HG02943 (cell line): ENCODE results near the gene NLGN1.

Experiments used
- ATAC-seq: cut with Tn5 transposase; IDR thresholded peaks from one replicate; pipeline ENCODE4 v1.9.1; 2021; ENCODE audit warnings: mild to moderate bottlenecking, low read depth, moderate library complexity; ENCODE audit not compliant: unreplicated experiment

Gene NLGN1

GRCh38 chr3:173748105-173748504, 350.6 kb downstream of the NLGN1 start:
- no peak for ATAC-seq

- ATAC-seq, result no peak
Observed at GRCh38 chr3:173750095-173750494, 352.6 kb downstream of the NLGN1 start.

- ATAC-seq, result no peak
Observed at GRCh38 chr3:173750591-173750990, 353.0 kb downstream of the NLGN1 start.

DNA sequence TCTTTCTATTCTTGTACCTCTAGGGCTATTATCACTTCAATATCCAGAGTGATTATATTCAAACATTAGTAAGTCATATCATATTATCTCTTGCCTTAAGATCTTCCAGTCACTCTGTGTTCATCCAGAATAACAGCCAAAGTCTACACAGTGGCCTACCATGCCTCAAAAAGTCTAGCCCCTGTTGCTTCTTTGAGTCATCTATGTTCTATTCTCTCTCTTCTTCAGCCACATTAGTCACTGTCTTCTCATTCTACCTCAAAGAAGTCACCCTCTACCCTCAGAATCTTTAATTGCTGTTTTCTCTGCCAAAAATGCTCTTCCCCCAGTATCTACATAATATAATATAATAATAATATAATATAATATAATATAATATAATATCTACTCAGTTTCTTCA, 356.0 kb downstream of the NLGN1 start:
- no peak for ATAC-seq

- no peak for ATAC-seq
Observed at GRCh38 chr3:173755161-173755560, 357.6 kb downstream of the NLGN1 start.

DNA sequence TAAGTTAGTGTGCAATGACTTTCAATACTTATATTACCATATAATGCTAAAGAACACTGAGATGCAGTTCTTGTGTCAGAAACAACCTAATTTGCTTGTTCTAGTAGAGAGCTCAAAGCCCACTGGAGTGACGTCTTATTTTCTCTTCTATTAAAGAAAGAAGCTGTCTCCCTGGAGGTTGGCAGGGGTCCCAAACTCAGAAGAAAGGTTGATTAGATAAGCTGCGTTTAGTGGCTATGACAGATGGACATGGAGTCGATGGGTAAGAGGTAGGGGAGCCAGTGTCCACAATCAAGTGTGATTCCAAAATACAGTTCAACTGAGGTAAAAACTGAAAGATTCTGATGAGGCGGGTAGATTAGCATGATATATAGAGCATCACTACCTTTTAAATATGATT, 363.6 kb downstream of the NLGN1 start:
- ATAC-seq, result no peak

- no peak for ATAC-seq
Observed at GRCh38 chr3:173762501-173762900, 365.0 kb downstream of the NLGN1 start.

DNA sequence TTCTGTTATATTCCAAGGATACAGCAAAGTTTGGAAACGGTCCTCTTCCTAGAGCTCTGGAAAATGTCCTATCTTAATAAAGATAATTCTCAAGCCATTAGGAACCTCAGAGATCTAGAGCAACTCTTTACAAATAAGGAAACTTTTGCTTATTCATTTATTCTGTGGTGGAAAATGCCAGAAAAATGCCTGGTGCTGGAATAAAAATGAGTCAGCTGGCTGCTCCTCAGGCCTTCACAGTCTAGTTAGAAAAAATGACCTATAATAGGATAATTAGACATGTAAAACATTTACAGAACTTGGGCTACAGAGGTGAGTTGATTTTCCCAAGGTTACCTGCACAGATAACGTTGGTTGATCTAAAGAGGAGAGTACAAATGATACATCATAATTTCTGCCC, 372.5 kb downstream of the NLGN1 start:
- no peak for ATAC-seq

DNA sequence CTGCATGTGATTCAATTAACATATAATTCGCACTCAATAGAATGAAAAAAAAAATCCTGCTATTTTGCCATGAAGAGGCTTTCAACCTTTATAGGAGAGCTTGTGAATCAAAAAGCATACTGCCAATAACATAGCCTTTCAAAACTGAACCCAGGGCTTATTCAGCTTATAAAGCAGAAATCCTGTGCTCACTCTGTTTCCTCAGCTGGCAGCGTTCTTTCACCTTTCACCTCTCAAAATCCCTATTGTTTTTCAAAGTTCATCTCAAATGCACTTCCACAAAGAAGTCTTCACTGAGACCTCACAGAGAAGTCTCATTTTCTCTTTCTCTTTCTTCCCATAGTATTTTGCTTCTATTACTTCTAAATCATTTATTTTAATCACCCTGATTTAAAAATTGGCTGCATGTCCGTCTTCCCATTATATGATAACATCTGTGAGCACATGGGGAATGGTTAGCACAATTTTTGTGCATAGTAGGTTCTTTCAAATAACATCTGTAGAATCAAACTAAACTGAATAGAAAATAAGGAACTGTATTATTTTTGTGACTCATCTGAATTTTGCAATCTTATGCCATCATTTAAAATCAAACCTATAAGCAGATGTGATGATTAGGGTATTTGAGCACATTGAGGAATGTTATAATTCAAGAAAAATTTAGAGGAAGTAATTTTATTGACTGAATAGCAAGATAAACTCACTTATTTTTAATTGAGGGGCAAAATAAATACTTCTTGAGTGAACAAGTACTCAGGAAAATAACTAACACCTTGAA, 373.4 kb downstream of the NLGN1 start:
- ATAC-seq, result no peak

DNA sequence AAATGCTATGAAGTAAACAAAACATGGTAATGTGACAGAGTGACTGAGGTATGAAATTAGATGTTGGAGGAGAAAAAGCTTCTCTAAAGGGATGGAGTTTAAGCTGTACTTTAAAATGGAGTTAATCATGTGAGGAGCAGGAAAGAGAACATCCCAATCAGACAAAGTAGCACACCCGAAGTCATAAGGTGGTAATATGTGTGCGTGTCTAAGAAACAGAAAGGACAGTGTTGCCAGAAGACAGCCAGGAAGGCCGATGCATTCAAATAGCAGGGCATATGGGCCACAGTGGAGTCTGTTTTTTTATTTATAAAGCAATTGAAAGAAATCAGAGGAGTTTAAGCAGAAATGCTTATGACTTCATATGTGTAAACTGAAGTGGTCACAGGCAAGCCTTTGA, 376.3 kb downstream of the NLGN1 start:
- no peak for ATAC-seq

DNA sequence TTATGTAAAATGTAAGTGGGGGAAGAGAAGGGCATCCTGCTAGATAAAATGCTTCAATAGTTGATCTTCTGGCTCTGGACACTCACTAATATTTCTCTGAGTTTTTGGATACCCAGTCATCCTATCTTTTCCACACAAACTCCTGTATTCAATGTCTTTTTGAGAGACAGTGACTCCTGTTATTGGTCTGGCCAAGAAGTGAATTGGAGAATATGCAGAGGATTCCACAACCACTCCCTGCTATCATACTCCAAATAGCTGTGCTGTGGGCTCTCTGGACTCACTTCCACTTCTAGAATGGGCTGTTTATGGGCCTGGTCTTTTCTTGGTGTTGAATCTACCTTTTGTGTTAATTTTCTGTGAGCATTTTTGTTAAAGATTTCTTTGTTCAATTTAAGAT, 376.8 kb downstream of the NLGN1 start:
- ATAC-seq, result no peak

DNA sequence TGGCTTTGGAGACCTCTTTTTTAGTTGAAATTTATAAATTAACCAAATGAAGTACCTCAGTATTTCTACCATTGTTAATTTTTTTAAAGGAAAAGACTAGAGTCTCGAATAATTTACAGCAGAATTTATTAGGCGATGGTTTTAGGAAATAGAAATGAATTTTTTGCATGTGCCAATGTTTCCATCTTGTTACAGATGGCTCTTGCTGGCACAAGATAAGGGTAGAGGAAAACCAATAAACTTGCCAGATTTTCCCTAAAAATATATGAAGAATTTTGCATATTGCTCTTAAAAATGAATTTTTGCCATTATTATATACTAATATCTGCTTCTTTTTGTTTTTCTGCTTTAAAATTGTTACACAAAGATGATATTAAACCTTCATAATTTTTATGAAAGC, 380.7 kb downstream of the NLGN1 start:
- no peak for ATAC-seq

GRCh38 chr3:173780067-173780466, 382.5 kb downstream of the NLGN1 start:
- no peak for ATAC-seq

DNA sequence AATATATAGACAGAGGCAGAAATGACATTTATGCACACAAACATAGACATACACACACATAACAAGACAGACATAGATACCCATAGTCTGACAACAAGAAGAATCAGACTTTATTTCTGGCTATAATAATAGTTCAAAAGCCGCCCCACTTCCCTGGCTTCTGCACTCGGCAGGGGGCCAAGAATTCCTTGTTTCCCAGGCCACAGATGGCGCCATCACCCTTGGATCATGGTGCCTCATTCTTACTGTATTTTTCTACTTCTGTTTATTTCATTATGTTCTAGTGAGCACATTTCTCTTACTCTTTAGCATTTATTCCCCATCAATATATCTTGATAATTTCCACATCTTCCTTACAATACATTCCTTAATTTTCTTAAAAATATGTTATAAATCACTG, 387.5 kb downstream of the NLGN1 start:
- no peak for ATAC-seq

DNA sequence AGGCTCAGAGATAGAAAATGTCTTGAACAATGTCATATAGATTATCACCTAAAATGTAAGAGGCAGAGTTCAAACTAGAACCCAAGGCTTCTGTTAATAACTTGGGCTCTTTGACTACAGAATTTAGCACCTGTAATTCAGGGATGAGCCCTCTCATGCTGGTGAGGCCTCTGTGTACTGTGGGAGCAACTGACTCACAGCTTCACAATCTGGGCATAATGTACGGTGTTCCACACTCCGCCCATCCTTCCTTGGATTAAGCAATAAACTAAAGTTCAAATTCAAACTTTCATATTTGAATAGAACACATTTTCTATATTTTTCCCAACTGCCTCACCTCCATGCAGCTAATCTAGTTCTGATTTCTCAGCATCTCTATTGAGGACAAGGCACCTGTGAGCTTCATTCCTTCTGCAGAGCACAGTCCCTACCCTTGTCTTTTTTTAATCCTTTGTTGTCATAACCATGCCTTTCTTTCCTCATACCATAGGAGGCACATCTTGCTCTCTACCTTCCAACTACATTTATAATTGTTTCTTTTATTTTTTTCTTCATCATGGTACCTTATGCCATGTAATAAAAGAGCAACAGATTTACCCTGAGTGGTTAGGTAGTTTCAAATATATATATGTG, 392.1 kb downstream of the NLGN1 start:
- no peak for ATAC-seq

DNA sequence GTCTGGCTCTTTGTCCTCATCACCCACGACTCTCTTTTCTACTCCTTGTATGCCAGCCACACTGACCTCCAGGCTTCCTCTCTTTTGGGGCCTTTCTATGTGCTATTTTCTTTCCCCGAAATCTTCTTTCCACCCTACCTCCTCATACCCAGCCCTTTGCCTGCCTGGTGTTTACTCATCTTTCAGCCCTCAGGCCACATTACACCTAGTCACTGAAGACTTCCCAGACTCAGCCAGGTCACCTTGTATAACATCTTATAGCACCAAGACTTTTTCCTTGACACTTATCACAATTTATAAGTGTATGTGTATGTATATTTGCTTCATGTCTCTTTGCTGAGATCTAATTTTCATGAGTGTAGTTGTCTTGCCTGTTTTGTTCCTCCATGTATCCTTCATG, 396.4 kb downstream of the NLGN1 start:
- ATAC-seq, result no peak

DNA sequence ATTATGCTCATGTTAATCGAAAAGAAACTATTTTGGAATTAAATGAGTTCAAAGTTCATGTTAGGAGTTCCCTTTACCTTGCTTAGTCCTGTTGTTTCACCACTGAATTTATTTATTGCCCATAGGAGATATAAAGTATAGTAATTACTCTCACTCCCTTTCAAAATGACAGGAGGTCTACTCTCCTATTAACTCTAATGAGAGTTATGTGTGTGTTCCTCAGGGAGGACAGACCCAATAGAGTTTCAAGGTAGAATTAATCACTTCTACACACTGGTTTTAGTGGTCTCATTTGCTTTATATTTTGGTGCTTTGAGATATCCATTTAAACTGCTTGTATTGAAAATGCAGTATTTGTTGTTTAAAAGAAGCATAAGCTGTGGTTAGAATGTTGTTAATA, 398.9 kb downstream of the NLGN1 start:
- no peak for ATAC-seq

- no peak for ATAC-seq
Observed at GRCh38 chr3:173796890-173797289, 399.3 kb downstream of the NLGN1 start.

DNA sequence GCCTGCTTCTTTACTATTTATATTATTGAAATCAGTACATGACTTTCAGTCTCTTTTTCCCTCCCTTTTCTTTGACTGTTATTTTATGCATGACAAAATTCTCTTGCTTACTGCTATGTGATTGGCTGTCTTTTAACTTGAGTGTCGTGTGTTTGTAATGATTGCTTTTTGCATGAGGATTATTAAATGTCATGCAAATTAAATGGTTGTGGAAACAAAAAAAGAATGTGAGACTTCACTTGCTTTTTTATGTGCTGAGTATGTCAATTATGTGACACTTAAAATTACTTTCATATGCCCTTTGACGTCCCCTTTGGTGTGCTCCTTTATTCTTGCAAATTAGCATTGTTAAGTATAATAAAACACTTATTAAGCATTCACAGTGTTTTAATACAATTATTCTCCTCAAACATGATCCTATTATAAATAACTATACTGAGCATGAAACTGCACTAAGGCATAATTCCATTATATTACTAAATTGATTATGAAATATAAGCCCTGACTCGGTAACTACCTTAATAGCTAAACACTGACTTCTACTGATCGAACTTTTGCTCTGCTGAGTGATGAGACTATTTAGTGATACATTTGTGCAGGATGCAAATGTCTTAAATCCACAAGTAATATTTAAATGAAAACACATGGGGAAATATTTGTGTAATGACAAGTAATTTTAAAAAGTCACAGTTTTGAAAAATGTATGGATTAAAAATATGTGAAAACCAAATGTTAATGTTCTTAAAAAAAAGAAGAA, 401.7 kb downstream of the NLGN1 start:
- ATAC-seq, result no peak

- ATAC-seq, result no peak
Observed at GRCh38 chr3:173800154-173800553, 402.6 kb downstream of the NLGN1 start.

GRCh38 chr3:173814809-173815208, 417.3 kb downstream of the NLGN1 start:
- no peak for ATAC-seq

DNA sequence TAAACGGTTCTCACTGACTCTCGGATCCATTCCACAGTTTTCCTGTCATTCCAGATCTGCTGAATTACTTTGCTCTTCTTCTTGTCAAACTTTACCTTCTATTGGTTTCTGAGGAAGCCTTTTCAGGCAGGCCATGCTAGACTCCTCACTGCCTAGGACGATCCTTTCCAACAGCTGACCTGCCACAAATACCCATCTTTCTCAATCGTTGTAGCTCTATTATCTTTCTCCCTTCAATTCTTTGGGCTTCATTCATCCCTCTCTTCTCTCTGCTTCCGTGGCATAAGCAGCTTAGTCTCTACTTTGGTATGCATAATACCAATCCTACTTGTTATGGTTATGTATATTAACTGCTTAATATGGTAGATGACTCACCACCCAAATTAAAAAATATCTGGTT, 421.8 kb downstream of the NLGN1 start:
- ATAC-seq, result no peak
